SKM-1 (cell line): ENCODE measurements around the gene MIGA2.
"Not testable (repeated sequence)": the region's sequence is repeated elsewhere in the genome, so short reads cannot be mapped to it uniquely, and the experiment has no call there.

Experiments
- DNase-seq: peaks from one replicate; lab custom pipeline; 2025; ENCODE audit not compliant: unreplicated experiment; lab: John Stamatoyannopoulos, UW

The MIGA2 gene

GRCh38 chr9:129035838-129036237 lies 588 bp upstream of the MIGA2 start:
- DNase-seq = not testable (repeated sequence)

- DNase-seq = no peak
Observed at GRCh38 chr9:129036923-129037766, 719 bp downstream of the MIGA2 start.

- no peak for DNase-seq
Observed at GRCh38 chr9:129037767-129038098, 1.3 kb downstream of the MIGA2 start.

- no peak for DNase-seq
Observed at GRCh38 chr9:129038109-129038852, 1.9 kb downstream of the MIGA2 start.

- no peak for DNase-seq
Observed at GRCh38 chr9:129040113-129040643, 3.8 kb downstream of the MIGA2 start.

- DNase-seq = no peak
Observed at GRCh38 chr9:129042016-129042415, 5.6 kb downstream of the MIGA2 start.

- no peak for DNase-seq
Observed at GRCh38 chr9:129052592-129052991, 16.2 kb downstream of the MIGA2 start.

GRCh38 chr9:129053020-129053419 lies 16.6 kb downstream of the MIGA2 start:
- no peak for DNase-seq

- no peak for DNase-seq
Observed at GRCh38 chr9:129054163-129054851, 17.9 kb downstream of the MIGA2 start.

- no peak for DNase-seq
Observed at GRCh38 chr9:129058965-129059795, 22.8 kb downstream of the MIGA2 start.

- no peak for DNase-seq
Observed at GRCh38 chr9:129059796-129060785, 23.7 kb downstream of the MIGA2 start.

- no peak for DNase-seq
Observed at GRCh38 chr9:129060991-129061390, 24.6 kb downstream of the MIGA2 start.

- DNase-seq = no peak
Observed at GRCh38 chr9:129063061-129063460, 26.6 kb downstream of the MIGA2 start.

- DNase-seq = no peak
Observed at GRCh38 chr9:129064499-129064908, 28.1 kb downstream of the MIGA2 start.

- no peak for DNase-seq
Observed at GRCh38 chr9:129068110-129068509, 31.7 kb downstream of the MIGA2 start.

- DNase-seq = no peak
Observed at GRCh38 chr9:129068990-129069861, 32.8 kb downstream of the MIGA2 start.

GRCh38 chr9:129069862-129070641 lies 33.6 kb downstream of the MIGA2 start:
- no peak for DNase-seq
